ENCODE data around the gene APBA2. TPM values are rescaled to one million over a fixed set of nuclear protein-coding genes. Genes with fewer than 3 reads are reported as not detected.

APBA2 gene
- total RNA-seq, 6 donors from 2014 or later: 3.2 to 7.9 (median 6.0) TPM

DNA sequence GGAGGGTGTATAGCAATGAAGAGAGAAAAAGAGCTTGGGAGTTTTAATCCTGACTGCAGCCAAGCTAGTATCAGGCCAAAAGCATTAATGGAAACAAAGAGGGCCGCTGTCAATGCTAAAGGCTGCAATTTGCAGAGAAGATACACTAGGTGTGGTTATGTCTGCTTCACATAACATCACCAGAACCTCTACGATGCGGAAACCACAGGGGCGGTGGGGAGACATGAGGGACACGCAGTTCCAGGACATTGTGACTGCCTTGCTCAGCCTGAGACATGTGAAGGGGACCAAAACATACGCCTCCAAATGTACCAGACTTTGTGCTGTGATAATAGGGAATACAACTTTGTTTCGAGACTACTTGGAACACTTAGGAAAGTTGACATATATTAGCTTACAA lies 88.4 kb downstream of the APBA2 start:
- DNase-seq (no peak), ATAC-seq (ENCODE audit: low FRiP score in 2 of 2) (no peak)
- Histone ChIP-seq H3K9me3 (no peaks in the 10 kb centered on the region), H3K4me1 (no peaks in the 10 kb centered on the region), H3K36me3 (no peaks in the 10 kb centered on the region), H3K27ac (no peak overlapping the region), H3K4me3 (no peak overlapping the region), H3K27me3 (no peaks in the 10 kb centered on the region)
- TF ChIP-seq POLR2AphosphoS5 (IDR thresholded peaks at IDR 0.05) (peak in 1 of 2 donors; percentile 22), EP300 (IDR thresholded peaks at IDR 0.05) (peak in 2 of 4 donors; percentile 47 to 69), POLR2A (IDR thresholded peaks at IDR 0.05) (no peak)
- TF ChIP-seq, protein P1, sequence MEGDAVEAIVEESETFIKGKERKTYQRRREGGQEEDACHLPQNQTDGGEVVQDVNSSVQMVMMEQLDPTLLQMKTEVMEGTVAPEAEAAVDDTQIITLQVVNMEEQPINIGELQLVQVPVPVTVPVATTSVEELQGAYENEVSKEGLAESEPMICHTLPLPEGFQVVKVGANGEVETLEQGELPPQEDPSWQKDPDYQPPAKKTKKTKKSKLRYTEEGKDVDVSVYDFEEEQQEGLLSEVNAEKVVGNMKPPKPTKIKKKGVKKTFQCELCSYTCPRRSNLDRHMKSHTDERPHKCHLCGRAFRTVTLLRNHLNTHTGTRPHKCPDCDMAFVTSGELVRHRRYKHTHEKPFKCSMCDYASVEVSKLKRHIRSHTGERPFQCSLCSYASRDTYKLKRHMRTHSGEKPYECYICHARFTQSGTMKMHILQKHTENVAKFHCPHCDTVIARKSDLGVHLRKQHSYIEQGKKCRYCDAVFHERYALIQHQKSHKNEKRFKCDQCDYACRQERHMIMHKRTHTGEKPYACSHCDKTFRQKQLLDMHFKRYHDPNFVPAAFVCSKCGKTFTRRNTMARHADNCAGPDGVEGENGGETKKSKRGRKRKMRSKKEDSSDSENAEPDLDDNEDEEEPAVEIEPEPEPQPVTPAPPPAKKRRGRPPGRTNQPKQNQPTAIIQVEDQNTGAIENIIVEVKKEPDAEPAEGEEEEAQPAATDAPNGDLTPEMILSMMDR (IDR thresholded peaks at IDR 0.05): no peak
- WGBS, 2 donors: 87 to 94% methylated on average over 7 of the region's 7 CpGs

GRCh38 chr15:28975766-28976179 lies 90.0 kb downstream of the APBA2 start:
- Histone ChIP-seq H3K27ac (no peak overlapping the region), H3K4me3 (no peak overlapping the region), H3K9me3 (no peaks in the 10 kb centered on the region), H3K27me3 (no peaks in the 10 kb centered on the region), H3K36me3 (no peaks in the 10 kb centered on the region), H3K4me1 (no peaks in the 10 kb centered on the region)
- 5 to 9% methylated on average over 2 of the region's 2 CpGs for WGBS, 2 donors
- peak in 1 of 2 donors; percentile 52 for DNase-seq
- ATAC-seq (ENCODE audit: low FRiP score in 2 of 2): no peak
- TF ChIP-seq, protein P1 (IDR thresholded peaks at IDR 0.05): peak; percentile 23 to 65 (median 50)
- no peak for TF ChIP-seq POLR2AphosphoS5 (IDR thresholded peaks at IDR 0.05)

- DNase-seq (no peak), ATAC-seq (ENCODE audit: low FRiP score in 2 of 2) (peak in 1 of 2 donors; percentile 16)
- no peaks in the 10 kb centered on the region for H3K36me3 ChIP-seq
- no peak overlapping the region for H3K4me3 ChIP-seq
- no peaks in the 10 kb centered on the region for H3K9me3 ChIP-seq
- H3K27ac ChIP-seq: no peak overlapping the region
- H3K27me3 ChIP-seq: no peaks in the 10 kb centered on the region
- no peaks in the 10 kb centered on the region for H3K4me1 ChIP-seq
- TF ChIP-seq POLR2A (IDR thresholded peaks at IDR 0.05): no peak
- TF ChIP-seq POLR2AphosphoS5 (IDR thresholded peaks at IDR 0.05): no peak
- 74 to 83% methylated on average over 3 to 6 of the region's 6 CpGs for WGBS, 2 donors
Measured at GRCh38 chr15:28977377-28978010, 91.7 kb downstream of the APBA2 start.

GRCh38 chr15:28978011-28978378 lies 92.2 kb downstream of the APBA2 start:
- TF ChIP-seq POLR2AphosphoS5 (IDR thresholded peaks at IDR 0.05) (no peak), EP300 (IDR thresholded peaks at IDR 0.05) (no peak)
- 89 to 90% methylated on average over 7 of the region's 7 CpGs for WGBS, 2 donors
- no peaks in the 10 kb centered on the region for H3K9me3 ChIP-seq

DNA sequence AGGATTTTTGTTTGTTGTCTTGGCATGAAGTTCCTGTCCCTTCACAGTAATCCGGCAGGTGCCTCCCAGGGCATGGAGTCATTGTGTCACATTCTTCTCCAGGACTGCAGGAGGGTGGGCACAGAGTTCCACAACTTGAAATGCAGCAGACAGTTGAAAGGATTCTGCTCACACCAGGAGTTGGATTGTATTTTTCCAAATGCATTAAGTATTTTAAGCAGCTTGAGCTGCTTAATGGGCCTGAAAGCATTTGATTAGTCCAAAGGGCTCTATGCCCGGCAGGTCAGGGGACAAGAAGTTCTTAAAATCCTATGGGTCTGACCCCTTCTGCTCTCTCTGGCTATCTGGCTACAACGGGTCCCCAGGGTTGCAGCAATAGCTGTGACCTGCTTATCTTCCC lies 92.9 kb downstream of the APBA2 start:
- H3K27ac ChIP-seq: no peak overlapping the region
- H3K9me3 ChIP-seq: no peaks in the 10 kb centered on the region
- H3K4me1 ChIP-seq: no peaks in the 10 kb centered on the region
- no peaks in the 10 kb centered on the region for H3K36me3 ChIP-seq
- TF ChIP-seq, protein P1 (IDR thresholded peaks at IDR 0.05): no peak
- TF ChIP-seq EP300 (IDR thresholded peaks at IDR 0.05): no peak
- no peak for TF ChIP-seq POLR2AphosphoS5 (IDR thresholded peaks at IDR 0.05)
- TF ChIP-seq POLR2A (IDR thresholded peaks at IDR 0.05): no peak
- no peak for DNase-seq
- no peak overlapping the region for H3K4me3 ChIP-seq
- ATAC-seq (ENCODE audit: low FRiP score in 2 of 2): no peak
- WGBS, 2 donors: 82 to 87% methylated on average over 3 of the region's 3 CpGs
- H3K27me3 ChIP-seq: no peaks in the 10 kb centered on the region

More at GRCh38 chr15:28978011-28978378, 92.2 kb downstream of the APBA2 start:
- H3K4me3 ChIP-seq: no peak overlapping the region
- no peaks in the 10 kb centered on the region for H3K27me3 ChIP-seq
- DNase-seq (no peak), ATAC-seq (ENCODE audit: low FRiP score in 2 of 2) (no peak)
- H3K36me3 ChIP-seq: no peaks in the 10 kb centered on the region
- H3K27ac ChIP-seq: no peak overlapping the region
- H3K4me1 ChIP-seq: no peaks in the 10 kb centered on the region

Measured in upper lobe of left lung (tissue), 6 donors.